GM12891 (cell line): Measurements from ENCODE around the gene NEK6.

Experiments
- POLR2A ChIP-seq: IDR thresholded peaks from 2 replicates; pipeline ENCODE4 v1.6.1; 2011; ENCODE audit warnings: low read depth, low read length, control low read depth
- POLR2AphosphoS5 ChIP-seq: IDR thresholded peaks from 2 replicates; pipeline ENCODE4 v1.6.1; 2011; ENCODE audit warnings: low read depth, low read length, control low read depth
- SPI1 ChIP-seq: IDR thresholded peaks from 2 replicates; pipeline ENCODE4 v1.6.1; 2011; ENCODE audit warnings: low read depth, low read length, control low read depth

- TF ChIP-seq POLR2A (no peak), POLR2AphosphoS5 (no peak), SPI1 (no peak)
Measured at GRCh38 chr9:124303762-124304161, 46.0 kb downstream of the NEK6 start.
